Head of caudate nucleus (tissue), 42 donors: Measurements from ENCODE around the gene EID3.
"Not testable (repeated sequence)": the region's sequence is repeated elsewhere in the genome, so short reads cannot be mapped to it uniquely, and the experiment has no call there.

ENCODE experiments used
- DNase-seq, 42 donors: peaks; one replicate each; pipeline versions ENCODE4 v3.0.0 to v3.0.0-alpha.2; 2020 to 2021; ENCODE audit warnings: mixed read lengths in 7 of 42
- intact Hi-C: fragments of 100-400 bp; cut with DNase I; formaldehyde crosslinking; loops from one replicate; pipeline ENCODE4 v1.15.0; 2022

Gene EID3

DNA sequence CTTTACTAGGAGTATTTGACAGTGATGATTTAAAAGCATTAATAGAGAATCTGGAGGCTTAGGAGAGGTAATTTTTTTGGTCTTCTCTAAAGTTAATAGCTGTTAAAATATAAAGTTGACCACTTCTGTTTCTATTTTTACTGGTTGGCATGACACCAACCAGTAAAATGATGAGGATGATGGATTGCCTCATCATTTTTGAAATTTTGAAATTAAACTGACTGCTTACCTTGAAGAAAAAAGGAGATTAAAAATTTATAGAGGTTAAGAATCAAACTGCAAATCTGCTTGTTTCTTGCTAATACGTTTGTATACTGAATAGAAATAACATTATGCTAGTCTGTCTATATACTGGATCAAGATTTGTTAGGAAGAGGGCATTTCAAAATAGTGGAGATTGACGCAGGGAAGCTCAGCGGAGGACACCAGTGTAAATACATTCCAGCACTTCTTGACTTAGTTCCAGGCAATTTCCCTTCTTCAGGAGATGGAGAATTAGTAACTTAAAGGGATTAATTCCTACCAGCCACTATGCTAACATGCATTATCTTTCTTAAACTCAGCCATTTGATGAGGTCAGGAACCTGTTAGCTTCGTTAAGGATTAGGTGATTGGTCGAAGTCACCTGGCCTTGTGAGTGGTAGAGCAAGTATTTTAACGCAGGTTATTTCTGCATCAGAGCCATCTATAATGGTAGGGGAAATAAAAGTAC is 3.6 kb downstream of the EID3 start:
- intact Hi-C loops = no loop called here

DNA sequence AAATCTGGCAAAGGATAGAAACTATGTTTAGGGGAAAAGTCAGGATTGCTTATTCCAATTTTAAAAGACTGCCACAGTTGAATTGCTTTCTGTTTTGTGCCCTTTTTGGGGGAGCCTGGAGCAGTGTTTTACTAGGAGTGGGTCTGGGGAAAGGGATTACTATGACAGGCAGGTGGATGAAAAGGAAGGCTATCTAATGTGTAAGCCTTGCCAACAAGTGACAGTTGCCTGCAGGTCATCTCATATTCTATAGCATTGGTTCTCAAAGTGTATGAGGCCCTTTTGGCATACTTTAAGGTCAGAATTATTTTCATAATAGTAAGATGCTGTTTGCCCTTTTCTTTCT is 4.1 kb downstream of the EID3 start:
- intact Hi-C loops = no loop called here
- no peak for DNase-seq

More for the DNA sequence above, 3.6 kb downstream of the EID3 start:
- DNase-seq = no peak

DNA sequence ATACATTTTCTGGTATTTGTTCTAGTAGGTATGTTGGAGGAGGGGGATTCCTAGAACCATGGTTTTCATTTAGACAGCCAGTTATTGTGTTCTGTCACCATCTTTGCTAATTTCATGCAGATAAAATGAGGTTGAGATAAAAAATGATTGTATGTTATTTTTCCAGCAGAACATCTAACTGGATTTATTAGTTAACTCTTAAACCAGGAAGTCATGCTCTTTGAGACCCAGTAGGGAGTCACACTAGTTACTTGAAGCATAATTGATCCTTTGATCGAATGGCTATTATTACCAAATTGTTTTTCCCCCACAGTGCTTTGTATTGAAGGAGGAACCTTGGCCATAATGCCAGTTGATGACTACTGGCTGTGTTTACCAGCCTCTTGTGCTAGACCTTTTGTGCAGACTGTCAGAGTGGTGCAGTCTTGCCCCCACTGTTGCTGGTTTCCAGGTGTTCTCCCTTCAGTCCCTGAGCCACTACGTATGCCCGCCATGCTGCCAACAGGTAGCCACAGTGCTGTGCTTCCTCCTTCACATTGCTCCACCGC is 6.0 kb downstream of the EID3 start:
- intact Hi-C loops = no loop called here
- DNase-seq = no peak

DNA sequence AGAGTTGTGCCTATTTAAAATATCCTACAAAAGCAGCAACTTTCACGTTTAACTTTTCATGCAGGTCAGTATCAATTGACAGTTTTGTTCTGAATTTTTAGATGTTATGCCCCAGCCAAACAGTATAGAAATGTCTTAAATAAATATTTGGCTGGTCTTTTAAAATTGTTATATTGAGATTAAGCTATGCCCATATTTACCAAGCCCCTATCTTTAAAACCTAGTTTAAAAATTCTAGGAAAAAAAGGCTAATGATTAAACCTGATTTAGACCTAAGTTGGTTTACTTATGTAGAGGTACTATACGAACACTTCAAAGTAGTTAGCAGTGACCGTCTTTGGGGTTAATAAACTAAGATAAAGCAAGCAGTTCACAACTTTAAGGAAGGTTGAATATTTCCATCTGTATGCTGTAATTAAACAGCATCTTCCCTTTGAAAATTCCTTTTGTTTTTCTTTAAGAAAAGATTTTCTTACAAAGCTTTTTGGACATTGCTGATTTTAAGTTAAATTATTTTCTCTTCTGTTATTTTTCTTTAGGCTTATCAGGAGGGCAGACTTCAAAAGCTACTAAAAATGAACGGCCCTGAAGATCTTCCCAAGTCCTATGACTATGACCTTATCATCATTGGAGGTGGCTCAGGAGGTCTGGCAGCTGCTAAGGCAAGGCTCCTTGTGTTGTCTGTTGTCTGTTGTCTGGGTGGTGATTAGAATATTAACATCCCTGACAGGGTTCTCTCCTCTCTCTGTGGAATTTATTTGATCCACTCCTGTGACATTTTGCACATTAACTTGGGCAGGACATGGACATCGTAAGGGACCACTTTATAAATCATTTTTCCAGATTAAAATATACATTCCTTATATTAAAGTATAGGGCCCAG is 7.5 kb downstream of the EID3 start:
- intact Hi-C loops = no loop called here
- DNase-seq = no peak

DNA sequence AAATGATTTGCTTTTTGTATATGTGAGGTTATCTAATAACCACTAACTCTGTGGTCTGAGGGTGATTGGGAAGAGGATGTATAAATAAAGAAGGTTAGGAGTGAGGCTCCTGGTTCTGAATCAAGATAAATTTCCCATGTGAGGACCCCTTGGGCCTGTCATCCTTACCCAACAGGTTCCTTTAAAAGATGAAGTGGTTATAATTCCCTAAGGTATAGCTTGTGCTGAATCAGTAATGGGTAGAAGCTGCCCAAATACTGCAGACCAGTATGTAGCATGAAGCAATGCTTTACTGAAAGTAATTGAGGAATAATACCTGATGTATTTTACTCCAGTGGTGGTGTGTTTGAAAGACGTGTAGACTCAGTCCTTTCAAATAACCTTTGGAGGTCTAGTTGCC is 8.7 kb downstream of the EID3 start:
- intact Hi-C loops = no loop called here
- DNase-seq = no peak

DNA sequence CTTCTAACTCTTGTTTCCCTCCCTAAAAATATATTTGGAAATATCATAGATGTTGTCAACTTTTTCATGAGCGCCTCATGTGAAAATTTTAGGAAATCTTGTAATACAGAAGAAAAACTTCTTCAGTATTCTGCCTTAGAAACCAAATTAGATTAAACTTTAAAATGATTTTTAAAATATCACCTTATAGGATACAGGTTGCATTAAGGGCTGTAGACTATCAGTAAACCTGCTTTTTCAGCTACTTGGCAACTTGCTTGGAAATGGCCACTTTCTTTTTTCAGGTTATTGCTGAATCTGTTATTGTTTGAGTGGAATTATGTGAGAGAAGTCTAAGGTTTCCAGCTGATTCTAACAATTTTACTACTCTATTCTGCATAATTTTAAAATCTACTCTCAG is 9.1 kb downstream of the EID3 start:
- no peak for DNase-seq
- intact Hi-C loops = no loop called here

DNA sequence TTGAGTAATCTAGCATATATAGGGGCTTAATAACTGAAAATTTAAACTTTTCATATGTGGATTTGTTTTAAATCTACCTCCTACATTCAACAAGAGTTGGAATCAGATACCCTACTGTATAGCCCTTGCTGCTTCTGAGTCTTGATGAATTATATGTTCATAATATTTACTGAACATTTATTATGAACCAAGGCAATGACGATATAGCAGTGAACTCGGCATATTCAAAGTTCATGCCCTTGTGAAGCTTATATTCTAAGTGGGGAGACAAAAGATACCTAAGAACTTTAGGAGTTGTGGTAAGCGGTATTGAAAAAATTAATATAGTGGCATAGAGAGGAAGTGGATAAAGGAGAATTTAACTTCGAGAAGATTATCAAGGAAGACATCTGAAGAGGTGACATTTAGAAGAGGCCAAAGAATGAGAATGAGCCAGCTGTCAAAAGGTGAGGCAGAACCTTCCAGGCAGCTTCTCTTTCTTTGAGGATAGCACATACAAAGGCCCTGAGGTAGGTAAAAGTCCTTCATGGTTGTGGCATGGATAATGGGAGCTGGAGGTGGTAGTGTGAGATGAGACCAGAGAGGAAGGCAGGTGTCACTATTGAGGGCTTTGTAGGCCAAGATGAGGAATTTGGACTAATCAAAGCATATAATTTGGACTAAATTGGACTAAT is 10.2 kb downstream of the EID3 start:
- intact Hi-C loops = no loop called here
- DNase-seq = no peak

DNA sequence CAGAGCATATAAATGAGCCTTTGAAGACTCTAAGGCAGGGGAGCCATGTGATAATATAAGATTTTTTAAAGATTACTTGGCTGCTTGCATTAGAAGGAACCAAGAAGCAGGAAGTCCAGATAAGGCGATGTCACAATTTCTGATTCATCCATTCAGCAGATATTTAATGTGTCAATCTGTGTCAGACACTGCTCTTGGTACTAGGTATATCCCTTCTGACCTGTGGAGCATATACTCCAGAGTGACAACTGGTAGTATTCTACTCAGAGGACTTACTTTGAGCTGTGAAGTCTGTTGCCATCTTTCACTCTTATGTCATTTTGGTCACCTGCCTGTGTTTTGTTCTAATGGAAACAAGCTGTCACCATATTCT is 10.7 kb downstream of the EID3 start:
- intact Hi-C loops = no loop called here
- no peak for DNase-seq

DNA sequence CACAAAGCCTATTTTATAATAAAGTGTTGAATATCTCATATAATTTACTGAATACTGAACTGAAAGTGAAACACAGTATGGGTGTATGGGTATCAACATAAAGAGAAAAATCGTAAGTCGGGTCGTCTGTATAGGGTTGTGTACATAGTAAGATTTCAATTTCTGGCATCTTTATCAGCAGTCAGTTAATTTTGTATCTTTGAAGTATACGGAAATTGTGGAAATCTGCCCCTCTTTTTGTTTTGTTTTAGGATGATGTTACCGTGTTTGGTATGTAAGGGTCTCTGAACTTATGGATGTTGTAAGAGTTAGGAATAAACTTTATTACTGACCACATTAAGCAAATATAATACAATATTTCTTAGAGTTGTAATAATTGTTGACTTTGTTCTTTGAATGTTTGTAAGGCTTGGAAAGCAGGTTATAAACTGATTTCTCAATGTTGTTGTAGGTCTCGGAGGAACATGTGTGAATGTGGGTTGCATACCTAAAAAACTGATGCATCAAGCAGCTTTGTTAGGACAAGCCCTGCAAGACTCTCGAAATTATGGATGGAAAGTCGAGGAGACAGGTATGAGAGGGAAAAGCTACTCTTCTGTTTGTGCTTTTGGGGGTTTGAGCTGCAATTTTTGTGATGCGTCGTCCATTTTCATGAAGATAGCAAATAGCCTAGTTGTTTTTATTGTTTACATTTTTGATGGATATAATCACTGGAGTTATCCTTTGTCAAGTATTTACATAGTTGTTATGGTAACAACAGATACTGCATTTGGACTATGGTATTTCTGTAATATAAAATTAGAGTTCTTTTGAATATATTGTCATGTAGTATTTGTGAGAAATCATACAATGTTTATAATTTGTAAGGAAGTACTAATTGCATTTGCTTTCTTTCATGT is 12.0 kb downstream of the EID3 start:
- intact Hi-C loops = no loop called here

DNA sequence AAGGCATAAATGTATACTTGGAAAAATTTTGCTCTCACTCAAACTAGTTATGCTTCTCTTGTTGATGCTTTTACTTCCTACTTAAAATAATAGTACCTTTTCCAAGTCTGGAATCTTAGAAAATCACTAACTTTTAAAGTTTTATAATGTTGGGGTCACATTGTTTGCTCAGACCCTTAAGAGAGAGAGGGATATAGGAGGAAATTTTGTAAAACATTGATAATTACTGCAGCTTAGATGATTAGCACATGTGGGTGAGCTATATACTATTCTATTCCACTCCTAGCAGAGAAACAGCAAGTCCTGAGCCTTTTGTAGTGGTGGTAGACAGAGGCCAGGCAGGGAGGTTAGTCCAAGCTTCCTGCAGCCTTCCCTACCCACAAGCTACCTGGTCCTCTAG is 13.4 kb downstream of the EID3 start:
- DNase-seq = no peak
- intact Hi-C loops = no loop called here

More for the DNA sequence above, 12.0 kb downstream of the EID3 start:
- no peak for DNase-seq

DNA sequence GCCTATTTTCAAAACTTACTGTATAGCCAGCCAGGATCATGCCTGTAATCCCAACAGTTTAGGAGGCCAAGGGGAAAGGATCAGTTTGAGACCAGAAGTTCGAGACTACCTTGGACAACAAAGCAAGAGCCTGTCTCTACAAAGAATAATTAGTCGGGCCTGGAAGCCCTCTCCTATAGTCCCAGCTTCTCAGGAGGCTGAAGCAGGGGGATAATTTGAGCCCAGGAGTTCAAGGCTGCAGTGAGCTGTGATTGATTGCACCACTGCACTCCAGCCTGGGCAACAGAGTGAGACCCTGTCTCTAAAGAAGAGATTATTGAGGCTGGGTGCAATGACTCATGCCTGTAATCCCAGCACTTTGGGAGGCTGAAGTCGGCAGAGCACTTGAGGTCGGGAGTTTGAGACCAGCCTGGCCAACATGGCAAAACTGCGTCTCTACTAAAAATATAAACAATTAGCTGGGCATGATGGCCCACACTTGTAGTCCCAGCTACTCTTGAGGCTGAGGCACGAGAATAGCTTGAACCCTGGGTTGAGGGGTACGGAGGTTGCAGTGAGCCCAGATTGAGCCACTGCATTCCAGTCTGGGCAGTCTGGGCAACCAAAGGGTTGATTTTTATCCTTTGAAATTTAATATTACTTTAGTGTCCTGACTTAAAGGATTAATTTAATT is 14.1 kb downstream of the EID3 start:
- DNase-seq = no peak
- intact Hi-C loops = no loop called here

DNA sequence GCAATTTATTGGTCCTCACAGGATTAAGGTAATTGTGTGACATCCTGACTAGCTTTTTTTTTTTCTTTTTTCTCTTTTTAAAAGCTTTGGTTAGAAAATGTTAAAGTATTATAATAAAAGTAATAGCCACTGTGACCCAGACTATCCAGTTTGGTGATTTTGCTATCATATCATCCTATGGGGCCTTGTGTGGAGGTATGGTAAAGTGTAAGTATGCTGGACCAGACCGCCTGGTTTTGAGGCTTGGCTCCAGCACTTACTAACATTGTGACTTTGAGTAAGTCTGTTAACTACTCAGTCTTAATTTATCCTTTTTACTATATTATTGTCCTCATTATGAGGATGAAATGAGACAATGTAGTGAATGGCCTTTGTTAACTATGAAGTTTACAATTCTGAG is 15.5 kb downstream of the EID3 start:
- intact Hi-C loops = no loop called here
- DNase-seq = no peak

DNA sequence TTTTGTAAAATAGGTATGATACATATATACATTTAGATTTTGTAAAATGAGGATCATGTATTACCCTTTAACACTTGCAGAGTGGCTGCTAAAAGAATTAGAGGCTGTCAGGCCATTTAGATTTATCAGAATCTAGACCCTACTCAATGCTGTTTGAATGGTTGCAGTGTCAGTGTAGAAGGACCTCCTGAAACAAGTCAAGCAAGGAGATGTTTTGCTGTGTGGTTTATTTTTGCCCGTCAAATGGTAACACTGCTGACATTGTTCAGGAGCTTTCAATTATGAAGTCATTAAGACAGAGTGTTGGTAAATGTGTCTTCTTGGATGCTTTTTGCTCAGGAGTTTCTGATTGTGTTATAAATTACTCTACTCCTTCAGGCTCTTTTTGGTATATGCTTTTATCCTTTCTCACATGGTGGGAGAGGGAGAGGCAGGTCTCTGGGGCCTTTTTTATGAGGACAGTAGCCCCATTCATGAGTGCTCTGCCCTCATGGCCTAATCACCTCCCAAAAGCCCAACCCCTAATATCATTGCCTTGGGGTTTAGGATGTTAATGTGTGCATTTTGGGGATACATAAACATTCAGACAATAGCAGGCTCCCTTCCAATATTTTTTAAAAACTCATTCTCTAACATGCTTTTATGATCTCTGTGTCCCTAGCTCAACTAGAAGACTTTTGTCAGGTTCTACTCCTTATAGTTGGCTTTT is 16.5 kb downstream of the EID3 start:
- intact Hi-C loops = no loop called here
- no peak for DNase-seq

DNA sequence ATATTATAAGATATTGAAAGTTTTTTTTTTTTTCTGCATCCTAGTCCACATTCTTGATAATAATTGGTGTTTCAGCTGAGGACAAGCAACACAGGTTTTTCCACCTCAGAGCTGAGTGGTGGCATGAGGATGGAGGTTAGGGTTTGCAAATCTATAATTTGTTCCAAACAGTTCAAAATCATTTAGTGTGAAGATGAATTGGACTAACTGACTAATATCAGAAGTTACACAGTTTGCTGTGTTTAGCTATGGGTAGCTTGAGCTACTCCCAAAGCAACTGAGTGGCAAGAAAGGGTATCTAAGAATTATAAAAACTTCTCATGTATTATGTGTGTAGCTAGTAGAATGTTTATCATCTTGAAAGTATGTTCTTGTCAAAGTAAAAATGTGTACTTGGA is 17.1 kb downstream of the EID3 start:
- intact Hi-C loops = no loop called here
- no peak for DNase-seq

DNA sequence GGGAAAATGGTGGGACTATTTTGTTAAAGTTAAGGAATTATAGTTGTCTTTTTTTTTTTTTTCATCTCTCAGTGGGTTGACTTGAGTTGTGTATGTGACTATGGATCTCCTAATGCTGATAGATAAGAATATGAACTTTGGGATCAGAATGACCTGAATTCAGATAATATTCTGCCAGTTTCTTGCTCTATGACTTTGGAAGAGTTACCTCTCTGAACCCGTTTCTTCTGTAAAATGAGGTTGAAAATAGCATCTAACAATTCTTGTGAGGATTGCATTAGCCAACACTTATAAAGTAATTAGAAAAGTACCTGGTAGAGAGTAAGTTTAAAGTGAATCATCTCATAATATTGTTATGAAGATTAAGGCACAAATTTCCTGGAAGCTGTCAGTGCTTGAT is 18.4 kb downstream of the EID3 start:
- intact Hi-C loops = no loop called here

DNA sequence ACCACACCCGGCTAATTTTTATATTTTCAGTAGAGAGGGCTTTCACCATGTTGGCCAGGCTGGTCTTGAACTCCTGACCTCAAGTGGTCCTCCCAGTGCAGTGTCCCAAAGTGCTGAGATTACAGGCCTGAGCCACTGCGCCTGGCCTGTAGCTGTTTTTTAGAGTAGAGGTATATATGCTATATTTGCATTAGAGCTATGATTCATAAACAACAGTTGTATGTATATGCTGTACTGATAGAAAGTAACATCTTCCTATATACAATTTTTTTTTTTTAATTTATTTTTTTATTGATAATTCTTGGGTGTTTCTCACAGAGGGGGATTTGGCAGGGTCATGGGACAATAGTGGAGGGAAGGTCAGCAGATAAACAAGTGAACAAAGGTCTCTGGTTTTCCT is 19.0 kb downstream of the EID3 start:
- intact Hi-C loops, DNase-seq: not testable (repeated sequence)

More for the DNA sequence above, 18.4 kb downstream of the EID3 start:
- DNase-seq = no peak

DNA sequence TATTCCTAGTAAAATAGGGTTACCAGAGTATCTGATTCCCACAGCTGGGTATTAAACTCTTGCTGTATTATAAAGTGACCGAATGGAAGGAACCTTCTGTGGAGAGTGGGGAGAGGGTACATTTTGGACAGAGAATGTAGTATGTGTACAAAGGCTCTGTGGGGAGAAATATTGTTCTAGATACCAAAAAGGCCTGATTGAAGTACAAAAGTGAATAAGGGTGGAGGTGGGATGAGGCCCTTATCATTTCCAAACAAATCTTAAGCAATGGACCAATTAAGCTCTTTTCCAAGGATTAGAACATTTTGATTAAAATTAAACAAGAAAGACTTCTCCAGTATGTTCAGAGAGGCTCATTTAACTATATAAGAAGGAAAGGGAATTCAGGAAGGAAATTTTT is 20.4 kb downstream of the EID3 start:
- DNase-seq = no peak

DNA sequence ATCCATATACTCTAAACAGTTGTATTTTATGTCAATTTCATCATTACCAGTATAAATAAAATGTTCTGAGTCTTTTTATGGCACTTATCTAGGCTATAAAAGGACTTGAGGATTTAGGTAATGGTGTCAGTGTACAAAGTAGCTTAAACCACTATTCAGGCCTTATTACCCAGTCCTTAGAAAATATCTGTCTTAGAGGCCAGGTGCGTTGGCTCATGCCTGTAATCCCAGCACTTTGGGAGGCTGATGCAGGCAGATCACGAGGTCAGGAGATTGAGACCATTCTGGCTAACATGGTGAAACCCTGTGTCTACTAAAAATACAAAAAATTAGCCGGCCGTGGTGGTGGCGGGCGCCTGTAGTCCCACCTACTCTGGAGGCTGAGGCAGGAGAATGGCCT is 24.7 kb downstream of the EID3 start:
- intact Hi-C loops, DNase-seq: not testable (repeated sequence)

More for the DNA sequence above, 20.4 kb downstream of the EID3 start:
- intact Hi-C loops = no loop called here
